Neural progenitor cell (in vitro differentiated cells): ENCODE data around the gene RNF6. TPM values are rescaled to one million over a fixed set of nuclear protein-coding genes. Genes with fewer than 3 reads are reported as not detected.
A peak's percentile ranks its signal among the peaks of the same experiment; 100 is the strongest.

ENCODE experiments used
- DNase-seq: peaks from one replicate; pipeline ENCODE4 v3.0.0-alpha.2; 2016; ENCODE audit warnings: low spot score
- H2AFZ ChIP-seq: fragments of 200-600 bp; sonication (generic); replicated peaks from 2 replicates; pipeline ENCODE4 v1.6.1; 2016; ENCODE audit warnings: antibody characterized with exemption
- H3F3A ChIP-seq: fragments of 200-600 bp; sonication (generic); 2 replicates; pipeline ENCODE4 v1.6.1; 2016; ENCODE audit warnings: antibody characterized with exemption, low read depth
- H3K27ac ChIP-seq: fragments of 200-600 bp; sonication (generic); 2 replicates; pipeline ENCODE4 v1.5.1; 2016; ENCODE audit warnings: mild to moderate bottlenecking
- H3K27me3 ChIP-seq: fragments of 200-600 bp; sonication (generic); 2 replicates; pipeline ENCODE4 v1.6.1; 2016; ENCODE audit warnings: mild to moderate bottlenecking, moderate library complexity
- H3K36me3 ChIP-seq: fragments of 200-600 bp; sonication (generic); 2 replicates; pipeline ENCODE4 v1.5.1; 2016
- H3K4me1 ChIP-seq: fragments of 200-600 bp; sonication (generic); 2 replicates; pipeline ENCODE4 v1.6.1; 2016; ENCODE audit warnings: mixed run types
- H3K4me2 ChIP-seq: fragments of 200-600 bp; sonication (generic); 2 replicates; pipeline ENCODE4 v1.6.1; 2016
- H3K4me3 ChIP-seq: fragments of 200-600 bp; sonication (generic); 2 replicates; pipeline ENCODE4 v1.5.1; 2016
- H3K79me2 ChIP-seq: fragments of 200-600 bp; sonication (generic); 2 replicates; pipeline ENCODE4 v1.6.1; 2016; ENCODE audit warnings: low read depth
- H3K9ac ChIP-seq: fragments of 200-600 bp; sonication (generic); 2 replicates; pipeline ENCODE4 v1.6.1; 2016
- H3K9me3 ChIP-seq: fragments of 200-600 bp; sonication (generic); 2 replicates; pipeline ENCODE4 v1.5.1; 2016; ENCODE audit warnings: low read depth
- H4K20me1 ChIP-seq: fragments of 200-600 bp; sonication (generic); 2 replicates; pipeline ENCODE4 v1.6.1; 2016; ENCODE audit warnings: low read depth
- H3K27ac Mint-ChIP-seq: 3 replicates; pipeline ENCODE4 v1.8.0; 2021; ENCODE audit warnings: mixed read lengths
- H3K27me3 Mint-ChIP-seq: 2 replicates; pipeline ENCODE4 v1.8.0; 2022; ENCODE audit warnings: low read depth, mild to moderate bottlenecking, inconsistent platforms, moderate library complexity, mixed read lengths; ENCODE audit not compliant: insufficient read depth
- H3K36me3 Mint-ChIP-seq: 3 replicates; pipeline ENCODE4 v1.8.0; 2021; ENCODE audit warnings: mixed read lengths
- H3K4me1 Mint-ChIP-seq: 3 replicates; pipeline ENCODE4 v1.8.0; 2021; ENCODE audit warnings: mixed read lengths
- H3K4me3 Mint-ChIP-seq: 3 replicates; pipeline ENCODE4 v1.8.0; 2021; ENCODE audit warnings: mild to moderate bottlenecking, moderate library complexity, mixed read lengths
- H3K9me3 Mint-ChIP-seq: 3 replicates; pipeline ENCODE4 v1.8.0; 2020; ENCODE audit warnings: mixed read lengths
- CTCF ChIP-seq: fragments of 200-600 bp; sonication (generic); IDR thresholded peaks from 2 replicates; pipeline ENCODE4 v1.5.1; 2017; ENCODE audit warnings: antibody characterized with exemption, mild to moderate bottlenecking
- EZH2 ChIP-seq: fragments of 200-600 bp; sonication (generic); IDR thresholded peaks from 2 replicates; pipeline ENCODE4 v1.6.1; 2017; ENCODE audit warnings: antibody characterized with exemption, mild to moderate bottlenecking, moderate library complexity
- EZH2phosphoT487 ChIP-seq: fragments of 200-600 bp; sonication (generic); IDR thresholded peaks from 2 replicates; pipeline ENCODE4 v1.6.1; 2017; ENCODE audit warnings: antibody characterized with exemption
- total RNA-seq: library from RNA; depleted of rRNA; stranded (reverse); fragments of >200 nt; gene quantifications from 2 replicates; pipeline ENCODE4 v1.2.3, GENCODE V29; 2015; ENCODE audit warnings: low replicate concordance

RNF6 gene
- total RNA-seq, 1 donor from 2014 or later, result 25.3 TPM

DNA sequence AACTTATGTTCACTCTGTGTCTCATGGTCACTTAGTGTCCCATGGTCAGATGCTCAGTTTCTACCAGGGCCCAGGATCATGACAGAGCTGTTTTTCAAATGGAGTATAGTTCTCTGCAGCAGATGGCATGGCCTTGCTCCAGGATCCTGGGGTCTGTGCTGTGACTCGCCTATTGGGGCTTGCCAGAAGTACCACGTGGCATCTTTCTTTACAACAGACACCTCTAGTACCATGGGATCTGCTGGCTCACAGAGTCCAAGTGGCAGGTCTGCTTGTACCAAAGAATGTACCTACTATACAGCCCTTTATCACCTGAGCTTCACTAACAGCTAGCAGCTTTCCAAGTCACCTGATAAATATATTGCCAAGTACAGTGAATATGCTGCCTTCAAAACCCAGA is 6.0 kb upstream of the RNF6 start:
- H3K4me1 Mint-ChIP-seq, result peaks cover 3% of the 10 kb centered on the region
- H3K4me1 ChIP-seq, result no peaks in the 10 kb centered on the region
- H3K9ac ChIP-seq, result no peak overlapping the region
- no peaks in the 10 kb centered on the region for H3K9me3 Mint-ChIP-seq
- H2AFZ ChIP-seq, result no peak overlapping the region
- no peaks in the 10 kb centered on the region for H3K36me3 ChIP-seq
- H3K27me3 ChIP-seq, result peaks cover 20% of the 10 kb centered on the region
- peaks cover 7% of the 10 kb centered on the region for H3K27me3 Mint-ChIP-seq
- DNase-seq, result no peak
- no peaks in the 10 kb centered on the region for H3K36me3 Mint-ChIP-seq
- no peak overlapping the region for H3K27ac Mint-ChIP-seq
- H4K20me1 ChIP-seq, result no peaks in the 10 kb centered on the region
- H3K4me2 ChIP-seq, result no peak overlapping the region
- peaks cover 4% of the 10 kb centered on the region for H3F3A ChIP-seq
- H3K4me3 ChIP-seq, result no peak overlapping the region
- no peak for TF ChIP-seq EZH2phosphoT487
- TF ChIP-seq EZH2, result no peak
- H3K27ac ChIP-seq, result no peak overlapping the region
- H3K4me3 Mint-ChIP-seq, result no peak overlapping the region
- no peaks in the 10 kb centered on the region for H3K79me2 ChIP-seq
- H3K9me3 ChIP-seq, result no peaks in the 10 kb centered on the region

DNA sequence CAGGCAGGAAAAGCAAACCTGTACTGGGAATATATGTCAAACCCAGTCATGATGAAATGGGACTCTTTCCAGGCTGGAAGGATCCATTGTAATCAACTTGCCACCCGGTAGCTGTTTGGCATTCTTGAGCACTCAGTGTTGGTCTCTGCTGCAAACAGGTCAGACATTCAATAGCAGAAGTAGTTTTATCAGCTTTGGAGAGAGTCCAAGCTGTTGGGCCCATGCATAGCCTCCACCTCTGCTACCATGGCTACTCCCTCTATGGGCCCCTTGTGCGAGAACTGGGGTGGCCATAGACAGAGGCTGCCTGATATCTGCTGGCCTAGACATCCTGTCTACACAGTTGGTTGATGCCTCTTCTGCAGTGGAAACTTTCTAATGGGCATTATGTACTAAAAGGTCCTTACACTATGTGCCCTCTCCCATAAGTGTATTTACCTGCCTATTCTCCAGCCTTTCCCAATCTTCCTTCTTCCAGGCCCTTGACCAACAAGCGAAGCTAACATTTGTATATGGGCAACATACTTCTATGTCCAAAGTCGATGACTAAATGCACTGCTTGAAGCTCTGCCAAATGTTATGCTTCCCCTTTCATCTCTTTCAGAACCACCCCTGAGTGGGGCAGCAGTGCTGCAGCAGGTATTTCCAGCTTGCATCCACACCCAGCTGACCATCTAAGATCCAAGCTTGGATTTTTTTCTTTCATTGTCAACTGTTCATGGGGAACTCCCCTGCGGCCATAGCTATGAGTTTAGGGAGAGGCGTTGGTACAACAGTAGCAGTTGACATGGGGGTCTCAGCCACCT is 5.3 kb upstream of the RNF6 start:
- Histone ChIP-seq H3K4me1 (no peaks in the 10 kb centered on the region), H3K9ac (no peak overlapping the region), H3K79me2 (no peaks in the 10 kb centered on the region), H3K27me3 (peaks cover 20% of the 10 kb centered on the region), H2AFZ (no peak overlapping the region), H3K36me3 (no peaks in the 10 kb centered on the region), H3K27ac (no peak overlapping the region), H3K9me3 (no peaks in the 10 kb centered on the region), H3F3A (peaks cover 11% of the 10 kb centered on the region), H3K4me3 (no peak overlapping the region), H4K20me1 (no peaks in the 10 kb centered on the region), H3K4me2 (no peak overlapping the region)
- Mint-ChIP-seq H3K4me3 (no peak overlapping the region), H3K9me3 (no peaks in the 10 kb centered on the region), H3K27ac (peak overlapping the region; percentile 10), H3K4me1 (peaks cover 10% of the 10 kb centered on the region), H3K36me3 (no peaks in the 10 kb centered on the region), H3K27me3 (peaks cover 9% of the 10 kb centered on the region)
- TF ChIP-seq CTCF (no peak), EZH2 (no peak), EZH2phosphoT487 (no peak)
- no peak for DNase-seq

DNA sequence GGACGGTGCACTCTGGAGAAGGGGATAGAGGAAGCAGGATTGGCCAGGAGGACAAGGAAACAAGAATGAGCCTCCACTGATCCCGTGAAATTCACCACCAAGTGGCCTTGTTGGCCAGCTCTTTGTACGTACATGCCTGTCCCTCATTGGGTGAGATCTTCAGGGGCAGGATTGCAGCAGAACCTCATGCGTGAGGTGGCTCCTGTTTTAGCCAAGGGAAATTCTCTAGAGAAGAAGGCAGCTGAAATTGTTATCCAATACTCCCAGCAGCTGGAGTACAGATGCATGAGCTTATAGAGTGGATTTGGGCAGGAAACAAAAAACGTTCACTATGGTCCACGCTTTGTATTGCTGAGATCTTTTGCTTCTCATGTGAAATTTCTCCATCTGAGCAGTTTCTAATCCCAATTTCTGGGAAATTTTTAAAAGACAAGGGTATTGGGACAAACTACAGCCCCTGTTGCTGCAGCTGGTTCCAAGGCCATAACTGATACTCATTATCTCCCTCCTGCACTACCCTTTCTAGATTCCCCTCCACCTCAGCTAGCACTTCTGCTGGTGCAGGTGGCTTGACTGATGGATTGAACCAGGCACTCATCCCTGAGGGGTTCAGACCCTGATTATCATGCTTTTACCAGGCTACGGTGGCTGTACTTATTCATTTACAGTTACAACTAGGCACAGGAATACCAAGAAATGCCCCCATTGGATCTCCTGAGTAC is 3.9 kb upstream of the RNF6 start:
- Mint-ChIP-seq H3K27ac (no peak overlapping the region), H3K27me3 (peaks cover 11% of the 10 kb centered on the region), H3K4me1 (peaks cover 18% of the 10 kb centered on the region), H3K4me3 (no peak overlapping the region), H3K9me3 (no peaks in the 10 kb centered on the region), H3K36me3 (no peaks in the 10 kb centered on the region)
- Histone ChIP-seq H3K4me3 (no peak overlapping the region), H3K36me3 (no peaks in the 10 kb centered on the region), H3F3A (peaks cover 24% of the 10 kb centered on the region), H3K27me3 (peaks cover 20% of the 10 kb centered on the region), H3K9ac (no peak overlapping the region), H3K27ac (no peak overlapping the region), H3K79me2 (peaks cover 4% of the 10 kb centered on the region), H3K9me3 (no peaks in the 10 kb centered on the region), H2AFZ (no peak overlapping the region), H4K20me1 (no peaks in the 10 kb centered on the region), H3K4me1 (no peaks in the 10 kb centered on the region), H3K4me2 (no peak overlapping the region)
- DNase-seq, result no peak
- TF ChIP-seq EZH2phosphoT487 (no peak), CTCF (no peak), EZH2 (no peak)
